Peyer's patch (tissue), 4 donors: ENCODE data around the gene CERS4.

ENCODE experiments used
- POLR2A ChIP-seq, 2 donors: fragments of 450-650 bp; IDR thresholded peaks; one replicate each; pipeline ENCODE4 v1.5.1; 2017; ENCODE audit warnings: antibody characterized with exemption in 2 of 2, mild to moderate bottlenecking in 2 of 2, moderate library complexity in 2 of 2
- TF ChIP-seq, protein P1 (sequence below), 6 experiments: fragments of 450-650 bp in 4 of 6; fragments of 200-600 bp in 2 of 6; sonication (generic) in 1 of 6; IDR thresholded peaks; one replicate each; pipeline ENCODE4 v1.5.1; 2017 to 2019; ENCODE audit warnings: antibody characterized with exemption in 6 of 6, mild to moderate bottlenecking in 3 of 6, moderate library complexity in 1 of 6

DNA sequence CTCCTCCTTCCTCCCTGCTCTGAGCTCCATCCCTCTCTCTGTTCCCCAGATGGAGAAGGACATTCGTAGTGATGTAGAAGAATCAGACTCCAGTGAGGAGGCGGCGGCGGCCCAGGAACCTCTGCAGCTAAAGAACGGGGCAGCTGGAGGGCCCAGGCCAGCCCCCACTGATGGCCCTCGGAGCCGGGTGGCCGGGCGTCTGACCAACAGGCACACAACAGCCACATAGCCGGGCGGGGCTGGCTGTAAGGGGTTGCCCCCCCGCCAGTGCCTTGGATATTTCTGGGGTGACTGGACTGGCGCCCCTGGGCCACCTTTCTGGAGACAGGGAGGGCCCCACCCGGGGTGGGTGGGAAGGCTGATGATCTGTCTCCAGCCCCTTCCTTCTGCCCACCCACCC lies 52.7 kb downstream of the CERS4 start:
- TF ChIP-seq POLR2A (IDR thresholded peaks at IDR 0.05): no peak
- TF ChIP-seq, protein P1, sequence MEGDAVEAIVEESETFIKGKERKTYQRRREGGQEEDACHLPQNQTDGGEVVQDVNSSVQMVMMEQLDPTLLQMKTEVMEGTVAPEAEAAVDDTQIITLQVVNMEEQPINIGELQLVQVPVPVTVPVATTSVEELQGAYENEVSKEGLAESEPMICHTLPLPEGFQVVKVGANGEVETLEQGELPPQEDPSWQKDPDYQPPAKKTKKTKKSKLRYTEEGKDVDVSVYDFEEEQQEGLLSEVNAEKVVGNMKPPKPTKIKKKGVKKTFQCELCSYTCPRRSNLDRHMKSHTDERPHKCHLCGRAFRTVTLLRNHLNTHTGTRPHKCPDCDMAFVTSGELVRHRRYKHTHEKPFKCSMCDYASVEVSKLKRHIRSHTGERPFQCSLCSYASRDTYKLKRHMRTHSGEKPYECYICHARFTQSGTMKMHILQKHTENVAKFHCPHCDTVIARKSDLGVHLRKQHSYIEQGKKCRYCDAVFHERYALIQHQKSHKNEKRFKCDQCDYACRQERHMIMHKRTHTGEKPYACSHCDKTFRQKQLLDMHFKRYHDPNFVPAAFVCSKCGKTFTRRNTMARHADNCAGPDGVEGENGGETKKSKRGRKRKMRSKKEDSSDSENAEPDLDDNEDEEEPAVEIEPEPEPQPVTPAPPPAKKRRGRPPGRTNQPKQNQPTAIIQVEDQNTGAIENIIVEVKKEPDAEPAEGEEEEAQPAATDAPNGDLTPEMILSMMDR (IDR thresholded peaks at IDR 0.05): no peak
